A673 (cell line): ENCODE data around the gene DLX1. TPM values are rescaled to one million over a fixed set of nuclear protein-coding genes. Genes with fewer than 3 reads are reported as not detected.
A peak's percentile ranks its signal among the peaks of the same experiment; 100 is the strongest.

Experiments
- BruUV-seq: library from RNA; stranded (reverse); fragments of 400-500 nt; replicated peaks from 2 replicates; lab custom pipeline; 2021; lab: Mats Ljungman, UMichigan
- CTCF ChIA-PET: fragments of 300-600 bp; sonication (Branson Sonifier 250); formaldehyde crosslinking; loops from one replicate; lab custom pipeline; 2022; ENCODE audit warnings: antibody characterized with exemption; lab: Charles Lee
- POLR2A ChIA-PET: fragments of 300-600 bp; sonication (Branson Sonifier 250); formaldehyde crosslinking; loops from one replicate; lab custom pipeline; 2022; ENCODE audit warnings: antibody characterized with exemption; ENCODE audit not compliant: low non-redundant PET; lab: Charles Lee
- DNase-seq: peaks from one replicate; pipeline ENCODE4 v3.0.0-alpha.2; 2015; ENCODE audit warnings: low spot score
- H3K27ac ChIP-seq: fragments of 200-600 bp; sonication (generic); 2 replicates; pipeline ENCODE4 v1.5.1; 2016; ENCODE audit warnings: mixed run types, low read depth, mild to moderate bottlenecking, mixed read lengths, antibody characterized with exemption, low read length; ENCODE audit not compliant: poor library complexity, severe bottlenecking
- H3K27me3 ChIP-seq: fragments of 200-600 bp; sonication (generic); replicated peaks from 2 replicates; pipeline ENCODE4 v1.6.1; 2017; ENCODE audit warnings: mixed run types, low read depth, mild to moderate bottlenecking, mixed read lengths, antibody characterized with exemption, low read length; ENCODE audit not compliant: insufficient read depth, poor library complexity
- H3K36me3 ChIP-seq: fragments of 200-600 bp; sonication (generic); 2 replicates; pipeline ENCODE4 v1.6.1; 2016; ENCODE audit warnings: mixed run types, mild to moderate bottlenecking, mixed read lengths, antibody characterized with exemption, low read length; ENCODE audit not compliant: insufficient read depth, poor library complexity, severe bottlenecking
- H3K4me1 ChIP-seq: fragments of 200-600 bp; sonication (generic); 2 replicates; pipeline ENCODE4 v1.6.1; 2017; ENCODE audit warnings: mixed run types, mild to moderate bottlenecking, mixed read lengths, antibody characterized with exemption, low read length; ENCODE audit not compliant: insufficient read depth, poor library complexity, severe bottlenecking
- H3K4me3 ChIP-seq: fragments of 200-600 bp; sonication (generic); 2 replicates; pipeline ENCODE4 v1.5.1; 2016; ENCODE audit warnings: low read depth, mixed run types, mild to moderate bottlenecking, mixed read lengths, low read length; ENCODE audit not compliant: poor library complexity, severe bottlenecking
- H3K9me3 ChIP-seq: fragments of 200-600 bp; sonication (generic); 2 replicates; pipeline ENCODE4 v1.6.1; 2016; ENCODE audit warnings: mixed run types, low read depth, mild to moderate bottlenecking, mixed read lengths, antibody characterized with exemption, low read length; ENCODE audit not compliant: poor library complexity, severe bottlenecking
- CTCF ChIP-seq: fragments of 300-800, 200-600 bp; sonication (generic); conservative IDR thresholded peaks from 2 replicates; pipeline ENCODE4 v1.5.1; 2017; ENCODE audit warnings: low read depth, mild to moderate bottlenecking, antibody characterized with exemption, low read length, moderate library complexity, mixed read lengths
- EZH2 ChIP-seq: fragments of 200-600 bp; sonication (generic); IDR thresholded peaks from 2 replicates; pipeline ENCODE4 v1.6.1; 2017; ENCODE audit warnings: borderline replicate concordance, low read depth, mild to moderate bottlenecking, mixed read lengths, antibody characterized with exemption, low read length; ENCODE audit not compliant: poor library complexity, severe bottlenecking
- intact Hi-C: fragments of 100-400 bp; cut with micrococcal nuclease; formaldehyde crosslinking; loops from one replicate; pipeline ENCODE4 v1.10.0; 2022; ENCODE audit not compliant: unreplicated experiment
- total RNA-seq: library from RNA; stranded (reverse); gene quantifications from 2 replicates; pipeline ENCODE4 v1.2.3, GENCODE V29; 2021

Gene DLX1
- total RNA-seq, 1 experiment from 2014 or later = 33.2 TPM

GRCh38 chr2:172105471-172106107 lies 20.3 kb downstream of the DLX1 start:
- TF ChIP-seq CTCF (no peak), EZH2 (no peak)
- no peaks in the 10 kb centered on the region for H3K27me3 ChIP-seq
- no peak overlapping the region for H3K27ac ChIP-seq
- H3K4me1 ChIP-seq = peaks cover 21% of the 10 kb centered on the region
- DNase-seq = no peak
- peak overlapping the region; percentile 44 for H3K4me3 ChIP-seq
- no TSS peak for BruUV-seq
- no peaks in the 10 kb centered on the region for H3K9me3 ChIP-seq
- ChIA-PET POLR2A (no interaction called here), CTCF (interaction anchor here (0.6 to 3.3 kb wide), 5 partner anchors 185 to 398 kb away, joined by 3 to 11 read pairs (median 4); no protein-coding TSS in a partner anchor)
- intact Hi-C loops = loop anchor here (1.0 to 10.0 kb wide), 3 partner anchors 295 to 1131 kb away; no protein-coding TSS in a partner anchor
- H3K36me3 ChIP-seq = no peaks in the 10 kb centered on the region

GRCh38 chr2:172106108-172106961 lies 21.0 kb downstream of the DLX1 start:
- TF ChIP-seq CTCF (peak; percentile 85), EZH2 (no peak)
- ChIA-PET POLR2A (interaction anchor here (0.5 kb wide), 1 partner anchor 141 kb away, joined by 3 read pairs; no protein-coding TSS in a partner anchor), CTCF (interaction anchor here (0.6 to 2.0 kb wide), 12 partner anchors 11 to 402 kb away, joined by 3 to 15 read pairs (median 4); no protein-coding TSS in a partner anchor)
- intact Hi-C loops = loop anchor here (1.0 to 10.0 kb wide), 2 partner anchors 400 to 1132 kb away; no protein-coding TSS in a partner anchor
- peaks cover 14% of the 10 kb centered on the region for H3K4me1 ChIP-seq
- H3K27ac ChIP-seq = no peak overlapping the region
- no TSS peak for BruUV-seq
- no peaks in the 10 kb centered on the region for H3K27me3 ChIP-seq
- no peaks in the 10 kb centered on the region for H3K36me3 ChIP-seq
- no peaks in the 10 kb centered on the region for H3K9me3 ChIP-seq
- DNase-seq = peak; percentile 87
- H3K4me3 ChIP-seq = peak overlapping the region; percentile 44
